ENCODE measurements around the gene ZNF506.
"Not testable (repeated sequence)": the region's sequence is repeated elsewhere in the genome, so short reads cannot be mapped to it uniquely, and the experiment has no call there.

The ZNF506 gene

DNA sequence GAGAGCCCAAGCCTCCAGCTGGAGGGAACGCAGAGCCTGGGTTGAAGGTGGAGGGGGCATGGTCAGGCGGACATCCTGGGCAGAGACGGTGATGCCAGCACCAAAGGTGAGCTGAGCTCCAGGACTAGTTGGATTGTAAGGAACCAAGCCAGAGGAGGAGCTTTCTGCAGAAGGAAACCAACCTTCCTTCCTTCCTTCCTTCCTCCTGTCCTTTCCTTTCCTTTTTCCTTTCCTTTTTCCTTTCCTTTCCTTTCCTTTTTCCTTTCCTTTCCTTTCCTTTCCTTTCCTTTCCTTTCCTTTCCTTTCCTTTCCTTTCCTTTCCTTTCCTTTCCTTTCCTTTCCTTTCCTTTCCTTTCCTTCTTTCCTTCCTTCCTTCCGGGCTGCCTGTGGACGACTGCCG lies 77.6 kb downstream of the ZNF506 start:
- DNase-seq = not testable (repeated sequence)

DNA sequence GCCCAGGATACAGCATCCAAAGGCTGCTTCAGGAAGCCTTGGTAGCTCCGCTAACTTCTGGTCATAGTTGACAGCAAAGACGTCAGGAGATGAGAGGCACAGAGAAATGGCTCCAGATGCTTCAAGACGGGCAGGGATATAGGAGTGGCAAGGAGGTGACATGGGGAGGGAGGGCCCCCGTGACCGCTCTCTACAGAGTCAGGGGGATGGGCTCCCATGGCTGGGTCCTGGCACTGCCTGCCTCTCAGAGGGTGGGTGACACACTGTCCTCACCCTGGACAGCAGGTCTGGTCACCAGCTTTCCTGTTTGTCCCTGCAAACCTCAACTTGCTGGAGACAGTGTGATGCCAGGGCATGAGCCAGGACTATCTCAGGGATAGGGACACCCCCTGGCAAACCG lies 78.4 kb downstream of the ZNF506 start:
- no peak for DNase-seq

GRCh38 chr19:19742773-19743172 lies 78.8 kb downstream of the ZNF506 start:
- no peak for DNase-seq
